ENCODE results near the gene KLHL40. TPM values are rescaled to one million over a fixed set of nuclear protein-coding genes. Genes with fewer than 3 reads are reported as not detected.

KLHL40 gene
- total RNA-seq, 1 experiment from 2014 or later: not detected

GRCh38 chr3:42717306-42717705 is 32.0 kb downstream of the KLHL40 start:
- peaks cover 7% of the 10 kb centered on the region for H3K27me3 Mint-ChIP-seq (ENCODE audit: low read depth)
- no peak overlapping the region for H2BK12ac ChIP-seq (ENCODE audit: insufficient read length, low read depth, low read length)

More at GRCh38 chr3:42717306-42717705, 32.0 kb downstream of the KLHL40 start:
- Histone ChIP-seq H3K23ac (ENCODE audit: insufficient read length, low read depth, low read length) (no peak overlapping the region), H3K18ac (ENCODE audit: insufficient read length, low read depth, low read length) (no peak overlapping the region), H2BK5ac (ENCODE audit: insufficient read length, low read length) (no peak overlapping the region), H3K4me1 (ENCODE audit: insufficient read depth, low read length) (no peaks in the 10 kb centered on the region), H3K56ac (ENCODE audit: insufficient read length, low read depth, low read length) (no peak overlapping the region), H3K9ac (ENCODE audit: extremely low read depth, insufficient read length, low read length) (no peak overlapping the region), H3K14ac (ENCODE audit: insufficient read depth, low read length) (no peak overlapping the region), H2AK5ac (ENCODE audit: insufficient read length, low read length) (no peak overlapping the region), H2BK120ac (ENCODE audit: low read depth, low read length, poor library complexity, severe bottlenecking) (no peak overlapping the region), H2BK20ac (ENCODE audit: low read depth, low read length, poor library complexity, severe bottlenecking) (no peak overlapping the region), H4K8ac (replicated peaks; ENCODE audit: insufficient read length, low read depth, low read length) (no peak overlapping the region), H3K27ac (ENCODE audit: insufficient read length, low read depth, low read length) (no peak overlapping the region), H4K20me1 (ENCODE audit: control insufficient read depth, insufficient read depth, insufficient read length) (no peaks in the 10 kb centered on the region), H4K91ac (ENCODE audit: insufficient read length, low read depth, low read length) (no peak overlapping the region), H3K23me2 (ENCODE audit: insufficient read length, low read depth, low read length, poor library complexity, severe bottlenecking) (no peaks in the 10 kb centered on the region), H3K79me2 (ENCODE audit: insufficient read depth, low read length) (no peaks in the 10 kb centered on the region), H3T11ph (ENCODE audit: low read length) (no peak overlapping the region), H4K5ac (ENCODE audit: insufficient read length, low read depth, low read length) (no peak overlapping the region), H2AFZ (ENCODE audit: low read length) (no peak overlapping the region), H2BK15ac (ENCODE audit: low read depth, low read length) (no peak overlapping the region), H3K79me1 (ENCODE audit: insufficient read depth, low read depth, low read length, poor library complexity, severe bottlenecking) (no peaks in the 10 kb centered on the region), H3K27me3 (ENCODE audit: insufficient read depth, low read length) (no peaks in the 10 kb centered on the region), H3K9me3 (ENCODE audit: control insufficient read depth, low read depth, low read length) (no peaks in the 10 kb centered on the region), H3K4me2 (ENCODE audit: insufficient read depth, insufficient read length, low read length) (no peak overlapping the region), H3K4ac (ENCODE audit: low read depth, low read length) (no peak overlapping the region)
- Mint-ChIP-seq H3K4me1 (peaks cover 0 to 5% of the 10 kb centered on the region in 2 experiments; a peak in 2 of 4 replicates), H3K9me3 (peaks cover 0 to 2% of the 10 kb centered on the region in 2 experiments; a peak in 2 of 5 replicates), H3K36me3 (ENCODE audit: insufficient read depth in 1 of 3, low read depth in 3 of 3) (no peaks in the 10 kb centered on the region; a peak in 1 of 7 replicates), H3K4me3 (no peak overlapping the region), H3K27ac (no peak overlapping the region; a peak in 1 of 7 replicates)
- TF ChIP-seq CTCF (conservative IDR thresholded peaks at IDR 0.05): no peak
- WGBS (ENCODE audit: extremely low coverage, insufficient read length, low lambda C conversion rate): 86% methylated on average over 1 of the region's 6 CpGs
- no peak for DNase-seq

Measured in H9 (cell line).